SK-N-SH (cell line): ENCODE results near the gene MFSD12. TPM values are rescaled to one million over a fixed set of nuclear protein-coding genes. Genes with fewer than 3 reads are reported as not detected.

Source experiments
- CTCF ChIA-PET: fragments of 300-600, 350-600 bp; formaldehyde crosslinking; extraction: SDS; loops from one replicate; lab custom pipeline; 2021; lab: Yijun Ruan, JAX
- POLR2A ChIA-PET: fragments of 350-600 bp; sonication (Branson Sonifier 250); formaldehyde crosslinking; extraction: SDS; loops from one replicate; lab custom pipeline; 2020; ENCODE audit warnings: antibody characterized with exemption, inconsistent platforms; lab: Yijun Ruan, JAX
- DNase-seq: peaks from one replicate; pipeline ENCODE4 v3.0.0; 2012
- H2AFZ ChIP-seq: fragments of 200-600 bp; sonication (generic); 2 replicates; pipeline ENCODE4 v1.8.1; 2016; ENCODE audit warnings: antibody characterized with exemption, mild to moderate bottlenecking, low read depth
- H3F3A ChIP-seq: fragments of 200-600 bp; sonication (generic); replicated peaks from 2 replicates; pipeline ENCODE3; 2016; ENCODE audit warnings: antibody characterized with exemption, mild to moderate bottlenecking; ENCODE audit not compliant: insufficient read depth
- H3K27ac ChIP-seq, 2 experiments: fragments of 200-500 bp in 1 of 2; fragments of 200-600 bp in 1 of 2; sonication (Bioruptor generic) in 1 of 2; sonication (generic), shearing (Covaris generic) in 1 of 2; 2 replicates each; pipeline versions ENCODE4 v1.5.1 to v1.6.1; 2014 to 2016; ENCODE audit warnings: low read depth in 2 of 2, inconsistent platforms in 1 of 2, low read length in 1 of 2, mild to moderate bottlenecking in 1 of 2, mixed read lengths in 1 of 2
- H3K27me3 ChIP-seq: fragments of 200-600 bp; sonication (generic), shearing (Covaris generic); 2 replicates; pipeline ENCODE4 v1.6.1; 2016; ENCODE audit warnings: mixed run types; ENCODE audit not compliant: insufficient read depth
- H3K36me3 ChIP-seq, 2 experiments: fragments of 200-500 bp in 1 of 2; fragments of 200-600 bp in 1 of 2; sonication (Bioruptor generic) in 1 of 2; sonication (generic) in 1 of 2; replicated peaks in 1 of 2; 2 replicates each; pipeline versions ENCODE3 to v1.5.1; 2014 to 2016; ENCODE audit warnings: low read length in 1 of 2, mild to moderate bottlenecking in 1 of 2; ENCODE audit not compliant: insufficient read depth in 2 of 2, control insufficient read depth in 1 of 2
- H3K4me1 ChIP-seq, 2 experiments: fragments of 200-500 bp in 1 of 2; fragments of 200-600 bp in 1 of 2; sonication (Bioruptor generic) in 1 of 2; sonication (generic), shearing (Covaris generic) in 1 of 2; 2 replicates each; pipeline versions ENCODE4 v1.5.1 to v1.6.1; 2014 to 2016; ENCODE audit warnings: low read depth in 1 of 2, low read length in 1 of 2, mixed run types in 1 of 2; ENCODE audit not compliant: insufficient read depth in 2 of 2, control insufficient read depth in 1 of 2
- H3K4me2 ChIP-seq: fragments of 200-600 bp; sonication (generic), shearing (Covaris generic); 2 replicates; pipeline ENCODE4 v1.6.1; 2017; ENCODE audit warnings: mixed run types
- H3K4me3 ChIP-seq, 2 experiments: fragments of 200-500 bp in 1 of 2; fragments of 200-600 bp in 1 of 2; sonication (Bioruptor generic) in 1 of 2; sonication (generic), shearing (Covaris generic) in 1 of 2; 2 replicates each; pipeline versions ENCODE4 v1.5.1 to v1.8.1; 2014 to 2016; ENCODE audit warnings: low read depth in 2 of 2, inconsistent platforms in 1 of 2, low read length in 1 of 2, mild to moderate bottlenecking in 1 of 2, mixed read lengths in 1 of 2, moderate library complexity in 1 of 2
- H3K79me2 ChIP-seq: fragments of 200-600 bp; sonication (generic); 2 replicates; pipeline ENCODE4 v1.8.1; 2017; ENCODE audit warnings: mild to moderate bottlenecking; ENCODE audit not compliant: insufficient read depth
- H3K9ac ChIP-seq: fragments of 200-600 bp; sonication (generic); 2 replicates; pipeline ENCODE4 v1.6.1; 2017; ENCODE audit warnings: mixed run types
- H3K9me2 ChIP-seq: fragments of 200-600 bp; sonication (generic); 2 replicates; pipeline ENCODE4 v1.6.1; 2017; ENCODE audit warnings: mixed run types
- H3K9me3 ChIP-seq: fragments of 200-600 bp; sonication (generic); 2 replicates; pipeline ENCODE4 v1.6.1; 2017; ENCODE audit warnings: mixed run types, mild to moderate bottlenecking, moderate library complexity
- H4K20me1 ChIP-seq: fragments of 200-600 bp; sonication (generic); 2 replicates; pipeline ENCODE4 v1.6.1; 2017; ENCODE audit warnings: mild to moderate bottlenecking, mixed run types; ENCODE audit not compliant: insufficient read depth
- CHD2 ChIP-seq: fragments of 150-350 bp; IDR thresholded peaks from 2 replicates; pipeline ENCODE4 v1.6.1; 2018; ENCODE audit warnings: low read length; ENCODE audit not compliant: partially characterized antibody
- GABPA ChIP-seq: IDR thresholded peaks from 2 replicates; pipeline ENCODE4 v1.4.0; 2012; ENCODE audit warnings: low read depth, mild to moderate bottlenecking
- JUND ChIP-seq: IDR thresholded peaks from 2 replicates; pipeline ENCODE4 v1.4.0; 2012
- MAX ChIP-seq: IDR thresholded peaks from 2 replicates; pipeline ENCODE4 v1.4.0; 2012; ENCODE audit warnings: low read depth
- MXI1 ChIP-seq: IDR thresholded peaks from 2 replicates; pipeline ENCODE4 v1.6.1; 2012; ENCODE audit warnings: mild to moderate bottlenecking, low read depth, low read length, improper control_type of control experiment
- NRF1 ChIP-seq: IDR thresholded peaks from 2 replicates; pipeline ENCODE4 v1.6.1; 2012; ENCODE audit warnings: low read depth, mild to moderate bottlenecking, low read length
- PBX3 ChIP-seq: IDR thresholded peaks from 2 replicates; pipeline ENCODE4; 2012
- POLR2AphosphoS5 ChIP-seq: IDR thresholded peaks from 2 replicates; pipeline ENCODE4 v1.6.1; 2012; ENCODE audit warnings: low read depth, low read length
- RAD21 ChIP-seq: IDR thresholded peaks from 2 replicates; pipeline ENCODE4 v1.6.1; 2012; ENCODE audit warnings: mild to moderate bottlenecking, low read length
- RFX5 ChIP-seq: IDR thresholded peaks from 2 replicates; pipeline ENCODE4 v1.6.1; 2012; ENCODE audit warnings: mild to moderate bottlenecking, improper control_type of control experiment, low read length
- RXRA ChIP-seq: IDR thresholded peaks from 2 replicates; pipeline ENCODE4 v1.4.0; 2012; ENCODE audit warnings: low read depth, mild to moderate bottlenecking, borderline replicate concordance
- SIN3A ChIP-seq: IDR thresholded peaks from 2 replicates; pipeline ENCODE4 v1.6.1; 2012; ENCODE audit warnings: low read depth, mild to moderate bottlenecking, low read length, moderate library complexity, borderline replicate concordance
- TAF1 ChIP-seq: IDR thresholded peaks from 2 replicates; pipeline ENCODE4 v1.6.1; 2012; ENCODE audit warnings: low read depth, mild to moderate bottlenecking, low read length, moderate library complexity, borderline replicate concordance
- TCF12 ChIP-seq: IDR thresholded peaks from 2 replicates; pipeline ENCODE4 v1.4.0; 2012
- TEAD4 ChIP-seq: IDR thresholded peaks from 2 replicates; pipeline ENCODE4 v1.4.0; 2012; ENCODE audit warnings: mild to moderate bottlenecking, borderline replicate concordance; ENCODE audit not compliant: insufficient read depth
- USF2 ChIP-seq: fragments of 150-350 bp; IDR thresholded peaks from 2 replicates; pipeline ENCODE4 v1.6.1; 2017; ENCODE audit warnings: antibody characterized with exemption, low read length, low read depth, borderline replicate concordance
- YY1 ChIP-seq: IDR thresholded peaks from 2 replicates; pipeline ENCODE4 v1.4.0; 2012; ENCODE audit warnings: low read depth, mild to moderate bottlenecking
- WGBS: methylation state at CpG from one replicate; pipeline ENCODE4 v1.1.6; 2017; ENCODE audit warnings: low lambda C conversion rate; 5-methylcytosine and 5-hydroxymethylcytosine counted together
- polyA plus RNA-seq, 3 experiments: library from polyadenylated mRNA; depleted of rRNA; stranded (reverse); fragments of >200 nt; gene quantifications; 2 replicates each; pipeline ENCODE4 v1.2.3, GENCODE V29; 2012
- TF ChIP-seq, protein P1 (sequence below): fragments of 200-600 bp; sonication (generic); IDR thresholded peaks from 2 replicates; pipeline ENCODE4 v1.6.1; 2017; ENCODE audit warnings: antibody characterized with exemption, mild to moderate bottlenecking, moderate library complexity
- TF ChIP-seq, protein P2 (sequence below): IDR thresholded peaks from 2 replicates; pipeline ENCODE4 v1.6.1; 2012; ENCODE audit warnings: mild to moderate bottlenecking, low read depth, low read length, moderate library complexity
- TF ChIP-seq, protein P3 (sequence below): IDR thresholded peaks from 2 replicates; pipeline ENCODE4 v1.4.0; 2012; ENCODE audit warnings: low read depth, borderline replicate concordance

Gene MFSD12
- polyA plus RNA-seq (2012; rRNA removed), result 45.9 and 53.3 TPM in 2 replicates
- 23.5 and 33.7 TPM in 2 replicates for polyA plus RNA-seq (2012; cell fraction: cytosol; rRNA removed)
- 152 and 202 TPM in 2 replicates for polyA plus RNA-seq (2012; cell fraction: nucleus; rRNA removed)

DNA sequence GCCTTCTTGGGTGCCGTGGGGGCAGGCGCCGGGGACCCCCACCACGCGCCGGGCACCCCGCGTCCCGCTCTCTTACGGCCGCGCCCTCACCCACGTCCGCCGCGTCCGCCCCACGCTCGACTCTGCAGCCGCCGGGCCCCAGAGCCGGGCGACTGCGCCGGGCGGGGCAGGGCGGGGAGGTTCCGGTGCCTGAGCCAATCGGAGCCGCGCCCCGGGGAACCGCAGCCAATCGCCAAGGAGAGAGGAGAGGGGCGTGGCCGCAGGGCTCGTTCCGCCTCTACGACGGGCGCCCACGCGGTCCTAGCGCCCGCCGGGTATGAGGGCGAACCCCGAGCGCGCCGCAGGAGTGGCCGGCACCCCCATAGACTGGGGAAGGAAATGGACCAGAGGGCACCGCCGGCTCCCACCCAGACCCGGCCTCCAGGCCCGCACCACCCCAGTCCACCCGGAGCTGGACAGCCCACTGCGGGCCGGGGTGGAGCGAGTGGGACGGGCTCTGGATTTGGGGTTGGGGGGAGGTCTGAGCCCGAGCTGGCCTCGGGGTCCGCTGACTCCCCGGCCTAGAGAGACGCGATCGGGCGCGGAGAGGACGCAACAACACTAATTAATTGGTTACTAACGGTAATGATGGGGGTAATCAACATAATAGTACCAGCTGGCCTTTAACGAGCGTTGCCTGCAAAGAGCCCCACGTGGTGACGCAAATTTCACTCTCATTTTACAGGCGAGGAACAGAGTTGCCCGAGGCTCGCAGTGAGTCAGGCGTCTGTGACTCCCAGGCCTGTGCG is at the start of gene MFSD12:
TSS of gene MFSD12 (minus strand) at position 126 of the 788 bp plus-strand sequence. CDS start 183 bp downstream, outside the sequence.
- Histone ChIP-seq H3K9me2 (no peaks in the 10 kb centered on the region), H3K9ac (peak within 1 kb of the TSS; percentile 63), H3K79me2 (peaks cover 44% of the 10 kb centered on the region), H3K36me3 (no peaks in the 10 kb centered on the region), H3K9me3 (no peaks in the 10 kb centered on the region), H2AFZ (peak within 1 kb of the TSS; percentile 99), H4K20me1 (peaks cover 11% of the 10 kb centered on the region; the same call in 1 of the 2 replicates)
- DNase-seq, result peak; percentile 100
- WGBS, result 2% methylated on average over 21 of the region's 81 CpGs
- ChIA-PET CTCF (interaction anchor here (0.8 to 7.3 kb wide), 11 partner anchors 11 to 282 kb away, joined by 3 to 73 read pairs (median 5); partner anchors contain the start of gene TEKTIP1), POLR2A (interaction anchor here (1.1 kb wide), 2 partner anchors 16 to 205 kb away, joined by 3 read pairs; no protein-coding TSS in a partner anchor)
- TF ChIP-seq PBX3 (peak; percentile 37; the same call in 1 of the 2 replicates), GABPA (peak; percentile 60), POLR2AphosphoS5 (peak; percentile 54), RAD21 (no peak), SIN3A (no peak), NRF1 (peak; percentile 27; the same call in 1 of the 2 replicates), TEAD4 (no peak), CHD2 (peak; percentile 51), YY1 (no peak), RFX5 (peak; percentile 53; the same call in 1 of the 2 replicates), MAX (peak; percentile 75), TCF12 (no peak), JUND (no peak), TAF1 (peak; percentile 71; the same call in 1 of the 2 replicates), USF2 (no peak), MXI1 (peak; percentile 80), RXRA (no peak)
- TF ChIP-seq, protein P1, sequence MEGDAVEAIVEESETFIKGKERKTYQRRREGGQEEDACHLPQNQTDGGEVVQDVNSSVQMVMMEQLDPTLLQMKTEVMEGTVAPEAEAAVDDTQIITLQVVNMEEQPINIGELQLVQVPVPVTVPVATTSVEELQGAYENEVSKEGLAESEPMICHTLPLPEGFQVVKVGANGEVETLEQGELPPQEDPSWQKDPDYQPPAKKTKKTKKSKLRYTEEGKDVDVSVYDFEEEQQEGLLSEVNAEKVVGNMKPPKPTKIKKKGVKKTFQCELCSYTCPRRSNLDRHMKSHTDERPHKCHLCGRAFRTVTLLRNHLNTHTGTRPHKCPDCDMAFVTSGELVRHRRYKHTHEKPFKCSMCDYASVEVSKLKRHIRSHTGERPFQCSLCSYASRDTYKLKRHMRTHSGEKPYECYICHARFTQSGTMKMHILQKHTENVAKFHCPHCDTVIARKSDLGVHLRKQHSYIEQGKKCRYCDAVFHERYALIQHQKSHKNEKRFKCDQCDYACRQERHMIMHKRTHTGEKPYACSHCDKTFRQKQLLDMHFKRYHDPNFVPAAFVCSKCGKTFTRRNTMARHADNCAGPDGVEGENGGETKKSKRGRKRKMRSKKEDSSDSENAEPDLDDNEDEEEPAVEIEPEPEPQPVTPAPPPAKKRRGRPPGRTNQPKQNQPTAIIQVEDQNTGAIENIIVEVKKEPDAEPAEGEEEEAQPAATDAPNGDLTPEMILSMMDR, result no peak
- TF ChIP-seq, protein P2, sequence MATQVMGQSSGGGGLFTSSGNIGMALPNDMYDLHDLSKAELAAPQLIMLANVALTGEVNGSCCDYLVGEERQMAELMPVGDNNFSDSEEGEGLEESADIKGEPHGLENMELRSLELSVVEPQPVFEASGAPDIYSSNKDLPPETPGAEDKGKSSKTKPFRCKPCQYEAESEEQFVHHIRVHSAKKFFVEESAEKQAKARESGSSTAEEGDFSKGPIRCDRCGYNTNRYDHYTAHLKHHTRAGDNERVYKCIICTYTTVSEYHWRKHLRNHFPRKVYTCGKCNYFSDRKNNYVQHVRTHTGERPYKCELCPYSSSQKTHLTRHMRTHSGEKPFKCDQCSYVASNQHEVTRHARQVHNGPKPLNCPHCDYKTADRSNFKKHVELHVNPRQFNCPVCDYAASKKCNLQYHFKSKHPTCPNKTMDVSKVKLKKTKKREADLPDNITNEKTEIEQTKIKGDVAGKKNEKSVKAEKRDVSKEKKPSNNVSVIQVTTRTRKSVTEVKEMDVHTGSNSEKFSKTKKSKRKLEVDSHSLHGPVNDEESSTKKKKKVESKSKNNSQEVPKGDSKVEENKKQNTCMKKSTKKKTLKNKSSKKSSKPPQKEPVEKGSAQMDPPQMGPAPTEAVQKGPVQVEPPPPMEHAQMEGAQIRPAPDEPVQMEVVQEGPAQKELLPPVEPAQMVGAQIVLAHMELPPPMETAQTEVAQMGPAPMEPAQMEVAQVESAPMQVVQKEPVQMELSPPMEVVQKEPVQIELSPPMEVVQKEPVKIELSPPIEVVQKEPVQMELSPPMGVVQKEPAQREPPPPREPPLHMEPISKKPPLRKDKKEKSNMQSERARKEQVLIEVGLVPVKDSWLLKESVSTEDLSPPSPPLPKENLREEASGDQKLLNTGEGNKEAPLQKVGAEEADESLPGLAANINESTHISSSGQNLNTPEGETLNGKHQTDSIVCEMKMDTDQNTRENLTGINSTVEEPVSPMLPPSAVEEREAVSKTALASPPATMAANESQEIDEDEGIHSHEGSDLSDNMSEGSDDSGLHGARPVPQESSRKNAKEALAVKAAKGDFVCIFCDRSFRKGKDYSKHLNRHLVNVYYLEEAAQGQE, result no peak
- TF ChIP-seq, protein P3, sequence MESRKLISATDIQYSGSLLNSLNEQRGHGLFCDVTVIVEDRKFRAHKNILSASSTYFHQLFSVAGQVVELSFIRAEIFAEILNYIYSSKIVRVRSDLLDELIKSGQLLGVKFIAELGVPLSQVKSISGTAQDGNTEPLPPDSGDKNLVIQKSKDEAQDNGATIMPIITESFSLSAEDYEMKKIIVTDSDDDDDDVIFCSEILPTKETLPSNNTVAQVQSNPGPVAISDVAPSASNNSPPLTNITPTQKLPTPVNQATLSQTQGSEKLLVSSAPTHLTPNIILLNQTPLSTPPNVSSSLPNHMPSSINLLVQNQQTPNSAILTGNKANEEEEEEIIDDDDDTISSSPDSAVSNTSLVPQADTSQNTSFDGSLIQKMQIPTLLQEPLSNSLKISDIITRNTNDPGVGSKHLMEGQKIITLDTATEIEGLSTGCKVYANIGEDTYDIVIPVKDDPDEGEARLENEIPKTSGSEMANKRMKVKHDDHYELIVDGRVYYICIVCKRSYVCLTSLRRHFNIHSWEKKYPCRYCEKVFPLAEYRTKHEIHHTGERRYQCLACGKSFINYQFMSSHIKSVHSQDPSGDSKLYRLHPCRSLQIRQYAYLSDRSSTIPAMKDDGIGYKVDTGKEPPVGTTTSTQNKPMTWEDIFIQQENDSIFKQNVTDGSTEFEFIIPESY, result no peak
- TF ChIP-seq, all 33 proteins: peak for 9
- Histone ChIP-seq H3K4me1 (peaks cover 3 to 15% of the 10 kb centered on the region in 2 experiments; a peak in 1 of 4 replicates), H3K27ac (peak within 1 kb of the TSS; percentile 59 to 69; a peak in 3 of 4 replicates), H3K4me2 (peak within 1 kb of the TSS; percentile 100), H3K27me3 (no peaks in the 10 kb centered on the region), H3F3A (no peaks in the 10 kb centered on the region), H3K4me3 (peak within 1 kb of the TSS; percentile 67 to 98)
